ENCODE results near the gene FHAD1.

- TF ChIP-seq CTCF (IDR thresholded peaks at IDR 0.05) (no peak), POLR2AphosphoS5 (IDR thresholded peaks at IDR 0.05) (no peak), POLR2A (IDR thresholded peaks at IDR 0.05) (no peak)
Observed at GRCh38 chr1:15347182-15347581, 100.2 kb downstream of the FHAD1 start.
